CD4-positive, alpha-beta T cell treated with Interleukin-2 at 100 ng/mL for 4 hours (primary cell): ENCODE measurements around the gene CCR5AS.
"Not testable (repeated sequence)": the region's sequence is repeated elsewhere in the genome, so short reads cannot be mapped to it uniquely, and the experiment has no call there.

Experiments
- DNase-seq: peaks from one replicate; pipeline ENCODE4 v3.0.0-alpha.2; 2020; ENCODE audit warnings: low spot score

Gene CCR5AS

DNA sequence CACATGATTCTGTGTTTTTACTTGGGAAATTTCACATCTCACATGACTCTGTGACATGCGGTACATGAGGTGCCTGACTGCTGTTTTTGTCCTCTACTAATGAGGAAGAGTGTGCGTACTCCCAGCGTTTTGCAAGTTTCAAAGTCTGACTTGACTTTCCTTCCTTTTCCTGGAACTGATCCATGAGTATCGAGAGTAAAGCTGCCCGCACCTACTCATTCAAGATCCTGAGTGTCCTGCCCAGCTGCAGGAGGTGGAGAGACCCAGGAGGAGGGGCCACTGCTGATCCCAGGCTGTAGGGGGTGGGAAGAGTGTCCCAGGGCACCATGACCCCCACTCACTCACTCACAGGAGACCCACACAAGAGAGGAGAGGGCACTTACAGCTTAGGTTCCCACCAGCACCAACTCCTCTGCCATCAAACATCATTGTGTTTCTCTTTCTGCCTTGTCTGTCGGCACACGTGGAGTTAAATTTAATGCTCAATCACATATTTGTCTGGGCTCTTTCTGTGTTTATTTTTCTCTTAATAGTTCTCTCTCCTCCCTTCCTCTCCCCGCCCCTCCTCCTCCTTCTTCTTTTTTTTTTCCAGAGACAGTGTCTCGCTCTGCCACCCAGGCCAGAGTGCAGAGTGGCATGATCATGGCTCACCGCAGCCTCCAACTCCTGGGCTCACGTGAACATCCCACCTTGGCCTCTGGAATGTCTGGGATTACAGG is 1.4 kb downstream of the CCR5AS start:
- DNase-seq: no peak

GRCh38 chr3:46402902-46403301 is 4.0 kb downstream of the CCR5AS start:
- DNase-seq: not testable (repeated sequence)

DNA sequence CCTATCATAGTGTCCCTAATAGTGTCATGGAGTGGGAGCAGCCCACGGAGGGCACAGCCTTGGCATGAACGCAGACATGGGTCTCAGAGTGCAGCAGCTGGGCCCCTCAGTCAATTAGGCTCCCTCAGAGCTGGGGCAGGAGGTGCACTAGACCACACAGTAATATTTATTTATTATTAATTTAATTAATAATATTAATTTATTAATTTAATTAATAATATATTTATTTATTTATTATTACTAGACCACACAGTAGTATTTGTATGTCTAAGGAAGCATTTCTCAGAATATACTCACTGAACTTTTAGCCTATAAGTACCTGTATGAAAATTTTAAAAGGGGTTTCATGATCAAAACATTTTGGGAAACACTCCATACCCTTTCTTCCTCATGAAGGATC is 5.3 kb downstream of the CCR5AS start:
- DNase-seq: no peak

DNA sequence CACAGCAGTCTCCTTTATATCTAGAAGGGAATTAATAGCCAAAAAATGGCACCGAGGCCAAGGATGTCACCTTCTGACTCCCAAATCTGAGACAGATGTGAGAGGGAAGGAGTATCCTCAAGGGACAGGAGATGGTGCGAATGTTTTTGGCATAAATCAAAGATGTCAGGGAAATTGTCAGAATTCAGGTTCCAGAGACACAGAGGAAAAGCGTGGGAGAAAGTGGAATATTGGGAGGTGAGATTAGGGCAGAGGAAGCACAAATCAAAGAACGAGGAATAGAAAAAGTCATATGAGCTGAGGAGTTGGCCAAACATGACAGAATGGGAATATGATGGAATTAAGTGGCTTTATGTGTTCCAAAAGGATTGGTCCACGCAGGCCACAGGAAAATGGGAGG is 6.0 kb downstream of the CCR5AS start:
- DNase-seq: no peak

GRCh38 chr3:46400000-46400734 is 6.7 kb downstream of the CCR5AS start:
- no peak for DNase-seq

DNA sequence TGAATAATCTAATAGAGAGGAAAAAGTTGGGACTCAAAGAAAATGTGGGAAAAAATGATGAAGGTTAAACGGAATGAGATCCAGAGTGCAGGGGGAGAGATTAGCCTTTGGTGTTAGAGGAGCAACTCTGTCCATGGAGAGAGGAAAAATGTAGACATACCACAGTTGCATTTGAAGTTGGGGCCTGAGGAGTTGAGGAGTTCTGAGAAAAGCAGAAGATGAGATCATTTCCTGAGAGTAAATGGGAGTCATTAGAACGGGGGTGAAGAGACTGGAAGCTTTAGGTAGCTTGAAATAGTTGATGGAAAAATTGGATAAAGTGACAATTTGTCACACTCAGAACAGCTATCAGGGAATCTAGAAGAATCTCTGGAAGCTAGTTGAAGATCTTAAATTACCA is 7.3 kb downstream of the CCR5AS start:
- no peak for DNase-seq

DNA sequence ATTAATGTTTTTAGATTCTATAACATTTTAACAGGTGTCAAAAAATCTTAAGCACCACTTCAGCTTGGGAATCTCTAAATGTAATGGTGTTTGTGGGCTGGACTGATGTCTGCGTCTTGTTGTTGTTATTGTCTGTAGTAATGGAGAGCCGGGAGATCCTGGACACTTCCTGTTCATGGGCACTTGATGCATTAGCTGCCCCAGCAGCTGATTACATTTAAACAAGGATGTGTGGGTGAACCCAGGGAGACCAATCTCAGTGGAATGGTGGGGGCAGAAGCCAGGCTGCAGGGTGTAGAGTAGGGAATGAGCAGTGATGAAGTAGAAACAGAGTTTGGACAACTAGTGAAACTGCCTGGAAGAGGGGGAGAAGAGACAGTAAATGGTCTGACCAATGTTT is 7.8 kb downstream of the CCR5AS start:
- DNase-seq: no peak

DNA sequence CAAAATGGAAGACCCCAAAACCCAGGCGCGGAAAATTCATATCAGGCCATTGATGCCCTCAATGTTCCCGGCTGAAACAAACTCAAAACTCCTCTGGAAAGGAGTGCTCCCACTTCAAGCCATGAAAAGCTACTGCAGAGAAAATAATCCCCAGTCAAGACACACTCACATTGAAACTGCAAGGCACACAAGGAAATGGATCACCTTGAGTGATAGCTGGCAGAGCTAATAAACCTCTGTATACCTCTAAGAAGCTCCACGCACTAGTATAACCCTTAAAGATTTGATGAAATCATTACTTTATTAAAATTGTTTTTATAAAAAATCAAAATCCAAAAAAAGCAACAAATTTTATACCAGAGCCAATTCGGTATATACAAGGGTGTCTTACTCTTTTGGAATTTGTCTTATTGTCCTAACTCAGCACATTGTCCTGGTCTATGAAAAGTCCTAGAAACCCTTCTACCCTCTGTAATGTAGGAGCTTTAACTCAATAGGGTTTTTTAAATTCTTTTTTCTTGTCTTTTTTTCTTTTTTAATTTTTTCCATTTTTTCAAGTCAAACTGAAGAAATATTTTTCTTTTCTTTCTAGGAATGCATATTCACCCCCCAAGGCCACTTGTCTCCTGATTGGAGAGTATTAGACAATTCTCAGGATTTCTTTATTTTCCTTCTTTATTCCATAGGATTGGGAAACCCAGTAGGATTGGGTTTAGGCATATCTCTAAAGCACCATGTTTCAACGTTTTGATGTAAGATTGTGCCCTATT is 8.5 kb downstream of the CCR5AS start:
- no peak for DNase-seq

GRCh38 chr3:46397111-46397510 is 9.8 kb downstream of the CCR5AS start:
- no peak for DNase-seq

- DNase-seq: no peak
These were observed 10.9 kb downstream of the CCR5AS start for GRCh38 chr3:46395766-46396530.

DNA sequence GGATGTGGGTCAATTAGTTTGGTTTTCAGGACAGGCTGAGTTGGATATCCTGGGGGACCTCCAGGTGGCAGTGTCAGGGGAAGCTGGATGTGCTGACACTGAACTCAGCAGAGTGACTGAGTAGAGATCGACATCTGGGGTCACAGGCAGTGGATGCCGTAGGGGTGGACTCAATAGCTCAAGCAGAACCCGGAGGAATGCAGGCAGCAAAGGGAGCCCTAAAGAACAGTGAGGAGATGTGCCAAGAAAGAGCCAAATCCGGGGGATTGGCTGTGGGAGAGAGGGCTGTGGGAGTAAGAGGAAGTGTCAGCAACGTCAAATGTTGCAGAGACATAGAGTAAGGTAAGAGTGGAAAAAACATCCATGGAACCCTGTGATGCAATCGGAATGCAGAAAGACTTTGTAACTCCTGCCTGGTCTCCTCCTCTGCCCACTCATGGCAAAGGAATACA is 11.6 kb downstream of the CCR5AS start:
- no peak for DNase-seq

GRCh38 chr3:46393554-46394434 is 13.1 kb downstream of the CCR5AS start:
- no peak for DNase-seq

GRCh38 chr3:46393011-46393410 is 13.9 kb downstream of the CCR5AS start:
- no peak for DNase-seq

DNA sequence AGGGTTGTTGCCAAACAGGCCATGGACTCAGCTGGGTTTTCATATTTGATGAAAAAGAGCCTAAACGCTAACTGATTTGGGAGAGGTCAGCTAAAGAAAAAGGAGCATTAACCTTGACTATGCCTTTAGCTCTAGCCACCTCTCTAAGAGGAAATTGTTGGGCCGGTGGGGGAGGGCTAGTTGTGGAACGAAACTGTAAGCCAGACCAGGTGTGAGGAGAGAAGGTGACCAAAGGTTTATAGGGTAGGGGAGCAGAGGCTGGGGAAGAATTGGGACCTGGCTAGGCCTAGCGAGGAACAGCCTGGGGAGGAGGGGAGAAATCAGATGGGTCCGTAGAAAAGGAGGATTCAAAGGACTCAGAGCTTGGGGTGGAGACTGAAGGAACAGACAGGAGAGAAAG is 15.3 kb downstream of the CCR5AS start:
- DNase-seq: not testable (repeated sequence)

GRCh38 chr3:46389306-46389705 is 17.6 kb downstream of the CCR5AS start:
- DNase-seq: no peak

DNA sequence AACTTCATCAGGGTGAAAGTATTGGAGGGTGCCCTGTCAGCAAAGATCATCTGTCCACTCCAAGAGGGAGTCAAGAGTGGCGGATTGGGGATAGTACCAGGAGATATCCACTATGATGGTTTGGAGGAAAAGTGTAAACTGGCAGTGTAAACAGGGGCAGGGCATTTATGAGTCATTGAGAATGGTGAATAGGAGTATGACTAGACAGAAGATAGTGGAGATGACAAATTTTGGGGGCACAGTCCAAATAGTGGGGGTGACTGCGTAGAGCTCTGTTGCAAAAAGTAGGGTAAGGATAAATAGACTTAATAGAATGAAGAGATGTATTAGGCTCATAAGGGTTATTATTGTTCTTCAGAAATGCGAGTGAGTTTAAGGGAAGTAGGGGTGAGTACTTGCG is 18.0 kb downstream of the CCR5AS start:
- not testable (repeated sequence) for DNase-seq

DNA sequence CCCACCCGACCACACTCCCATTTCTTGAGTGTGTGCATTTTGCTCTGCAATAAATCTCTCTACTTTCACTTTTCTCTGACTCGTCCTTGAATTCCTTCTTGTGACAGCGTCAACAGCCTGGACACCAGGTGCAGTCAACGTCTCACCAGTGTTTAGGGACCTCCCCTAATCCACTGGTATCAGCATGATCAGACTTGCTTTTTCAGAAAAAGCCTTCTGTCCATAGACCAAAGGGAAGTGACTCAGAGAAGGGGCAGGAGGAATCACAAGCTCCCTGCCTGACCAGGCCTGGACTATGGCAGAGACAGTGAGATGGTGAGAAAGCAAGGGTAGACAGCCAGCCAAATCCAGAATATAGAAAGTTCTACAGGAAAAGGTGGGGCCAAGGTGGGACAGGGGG is 20.7 kb downstream of the CCR5AS start:
- no peak for DNase-seq

- DNase-seq: no peak
These were observed 22.9 kb downstream of the CCR5AS start for GRCh38 chr3:46383951-46384330.

- DNase-seq: no peak
These were observed 23.5 kb downstream of the CCR5AS start for GRCh38 chr3:46383211-46383950.

DNA sequence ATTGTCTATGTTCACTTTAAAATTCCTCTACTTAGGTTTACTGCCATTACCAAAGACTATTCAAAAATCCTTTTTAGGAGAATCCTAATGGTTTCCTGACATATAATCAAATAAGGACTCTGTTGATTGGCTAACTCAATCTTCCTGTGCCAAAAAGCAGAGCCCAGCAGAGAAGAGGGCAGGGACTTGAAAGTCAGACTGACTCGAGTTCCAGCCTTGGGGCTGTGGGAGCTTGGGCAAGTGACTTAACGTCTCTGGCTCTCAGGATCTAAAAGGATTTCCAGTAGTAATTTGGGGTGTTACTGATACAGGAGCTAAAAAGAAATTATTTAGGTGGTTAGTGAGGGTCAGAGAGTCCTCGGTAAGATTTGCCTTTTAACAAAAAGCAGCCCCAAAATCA is 25.2 kb downstream of the CCR5AS start:
- DNase-seq: no peak
